GM19240 (cell line): ENCODE measurements around the gene SHROOM3.
"Not testable (repeated sequence)": the region's sequence is repeated elsewhere in the genome, so short reads cannot be mapped to it uniquely, and the experiment has no call there.

ENCODE experiments used
- DNase-seq: peaks from one replicate; pipeline ENCODE4 v3.0.0; 2011; ENCODE audit warnings: low spot score; ENCODE audit not compliant: insufficient read length

The SHROOM3 gene

DNA sequence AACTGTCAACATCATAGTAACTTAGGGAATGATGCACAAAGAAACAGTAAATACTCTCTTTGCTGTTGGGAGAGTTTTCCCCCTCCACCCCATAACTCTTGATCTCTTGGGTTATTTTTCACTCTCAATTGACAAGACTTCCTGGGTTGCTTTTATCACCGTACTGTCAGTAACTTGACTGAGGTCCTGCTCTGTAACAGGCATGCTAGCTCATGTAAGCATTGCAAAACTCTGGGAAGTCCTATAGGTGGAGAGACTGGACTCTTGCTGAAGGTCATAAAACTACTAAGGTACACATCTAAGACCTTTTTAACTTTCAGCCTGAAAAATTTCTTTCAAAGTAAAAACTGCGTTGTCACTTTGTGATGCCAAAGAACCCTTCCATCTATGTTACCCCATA, 10.9 kb downstream of the SHROOM3 start:
- no peak for DNase-seq

DNA sequence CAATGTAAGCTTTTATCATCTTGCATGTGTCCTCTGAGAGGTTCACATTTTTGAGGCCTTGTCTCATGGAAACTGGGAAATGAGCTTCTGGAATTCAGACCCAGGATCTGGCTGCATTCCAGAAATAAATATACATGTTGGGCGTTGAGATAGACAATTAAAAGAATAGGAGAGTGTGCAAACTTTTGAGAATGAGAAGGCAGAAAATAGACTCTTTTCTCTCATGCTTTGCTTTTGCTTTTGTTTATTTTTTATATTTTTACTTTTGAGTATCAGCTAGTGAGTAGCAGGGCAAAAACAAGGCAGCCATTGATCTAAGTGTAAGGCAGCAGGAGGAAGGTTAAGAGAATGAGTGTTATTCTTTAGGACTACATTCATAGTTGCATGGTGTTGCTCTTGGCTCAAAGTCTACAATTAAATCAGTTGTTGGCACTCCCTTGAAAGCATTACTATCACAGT, 12.4 kb downstream of the SHROOM3 start:
- no peak for DNase-seq

GRCh38 chr4:76448211-76448610, 13.2 kb downstream of the SHROOM3 start:
- DNase-seq, result no peak

- no peak for DNase-seq
Measured at GRCh38 chr4:76449362-76449767, 14.3 kb downstream of the SHROOM3 start.

- DNase-seq, result no peak
Measured at GRCh38 chr4:76449833-76450232, 14.8 kb downstream of the SHROOM3 start.

DNA sequence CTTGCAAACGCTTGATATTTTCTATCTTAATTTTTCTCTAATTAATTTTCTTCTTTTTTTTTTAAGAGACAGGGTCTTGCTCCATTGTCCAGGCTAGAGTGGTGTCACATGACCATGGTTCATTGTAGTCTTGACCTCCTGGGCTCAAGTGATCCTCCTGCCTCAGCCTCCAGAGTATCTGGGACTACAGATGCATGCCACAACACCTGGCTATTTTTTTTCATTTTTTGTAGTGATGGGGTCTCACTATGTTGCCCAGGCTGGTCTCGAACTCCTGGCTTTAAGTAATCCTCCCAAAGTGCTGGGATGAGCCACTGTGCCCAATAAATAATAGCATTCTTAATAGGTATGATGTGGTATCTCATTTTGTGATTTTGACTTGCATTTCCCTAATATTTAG, 18.2 kb downstream of the SHROOM3 start:
- no peak for DNase-seq

- not testable (repeated sequence) for DNase-seq
Measured at GRCh38 chr4:76454073-76454472, 19.0 kb downstream of the SHROOM3 start.

DNA sequence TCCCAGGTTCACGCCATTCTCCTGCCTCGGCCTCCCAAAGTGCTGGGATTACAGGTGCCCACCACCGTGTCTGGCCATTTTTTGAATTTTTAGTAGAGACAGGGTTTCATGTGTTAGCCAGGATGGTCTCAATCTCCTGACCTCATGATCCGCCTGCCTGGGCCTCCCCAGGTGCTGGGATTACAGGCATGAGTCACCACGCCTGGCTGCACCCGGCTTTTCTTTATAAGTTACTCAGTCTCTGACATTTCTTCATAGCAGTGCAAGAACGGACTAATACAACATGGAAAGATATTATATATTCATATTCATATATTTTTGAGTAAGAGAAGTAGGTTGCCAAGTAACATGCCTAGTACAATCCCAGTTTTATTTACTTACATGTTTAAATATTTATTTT, 22.9 kb downstream of the SHROOM3 start:
- DNase-seq, result no peak

- DNase-seq, result no peak
Measured at GRCh38 chr4:76458297-76458696, 23.3 kb downstream of the SHROOM3 start.

DNA sequence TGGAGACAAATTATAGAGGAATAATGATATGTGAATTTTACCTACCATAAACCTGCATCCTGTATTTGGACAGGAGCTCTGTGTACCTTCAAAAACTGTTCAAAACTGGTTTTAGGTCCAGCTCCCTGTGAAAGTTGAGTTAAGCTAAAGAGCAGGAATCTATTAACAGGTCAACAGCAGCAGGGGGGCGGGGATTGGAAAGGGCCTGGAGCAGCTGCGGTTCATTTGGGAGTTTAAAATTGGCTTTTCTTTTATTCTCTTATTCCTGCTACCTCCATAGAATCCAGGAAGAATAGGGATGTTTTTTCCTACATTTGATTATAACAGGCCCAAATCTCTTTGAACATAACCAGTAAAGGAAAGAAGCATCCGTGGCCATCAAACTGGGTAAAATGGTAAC, 23.8 kb downstream of the SHROOM3 start:
- DNase-seq, result no peak

DNA sequence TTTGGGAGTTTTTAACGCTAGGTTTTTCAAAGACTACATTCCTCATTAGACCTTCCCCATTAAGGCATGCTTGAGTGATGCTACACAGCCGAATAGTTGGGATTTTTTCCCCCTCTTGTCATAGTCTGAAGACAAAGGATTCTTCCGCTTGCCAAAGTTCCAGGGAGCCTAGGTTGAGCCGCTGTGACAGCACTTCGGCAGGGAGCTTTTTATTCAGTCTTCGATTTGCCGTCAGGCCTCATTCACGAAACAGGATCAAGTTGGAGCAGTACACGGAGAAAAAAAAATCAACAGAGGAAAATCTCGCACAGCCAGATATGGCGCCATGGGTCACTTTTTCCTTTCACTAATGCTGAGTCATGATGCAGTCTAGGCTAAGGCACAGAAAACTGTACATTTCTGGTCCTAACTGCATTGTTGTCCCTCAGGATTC, 24.3 kb downstream of the SHROOM3 start:
- DNase-seq, result no peak

DNA sequence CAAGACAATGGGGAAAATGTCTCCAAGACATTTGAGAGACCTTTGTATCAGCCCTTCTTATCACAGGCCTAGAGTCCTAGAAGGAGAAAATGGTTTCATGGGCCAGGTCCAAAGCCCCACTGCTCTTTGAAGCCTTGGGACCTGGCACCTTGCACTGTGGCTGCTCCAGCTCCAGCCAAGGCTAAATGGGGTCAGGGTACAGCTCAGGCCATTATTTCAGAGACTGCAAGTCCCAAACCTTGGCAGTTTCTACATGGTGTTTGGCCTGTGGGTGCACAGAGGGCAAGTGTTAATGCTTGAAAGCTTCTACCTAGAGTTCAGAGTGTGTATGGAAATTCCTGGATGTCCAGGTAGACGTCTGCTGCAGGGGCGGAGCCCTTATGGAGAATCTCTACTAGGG, 28.5 kb downstream of the SHROOM3 start:
- DNase-seq, result no peak

GRCh38 chr4:76470064-76470463, 35.0 kb downstream of the SHROOM3 start:
- DNase-seq, result no peak

DNA sequence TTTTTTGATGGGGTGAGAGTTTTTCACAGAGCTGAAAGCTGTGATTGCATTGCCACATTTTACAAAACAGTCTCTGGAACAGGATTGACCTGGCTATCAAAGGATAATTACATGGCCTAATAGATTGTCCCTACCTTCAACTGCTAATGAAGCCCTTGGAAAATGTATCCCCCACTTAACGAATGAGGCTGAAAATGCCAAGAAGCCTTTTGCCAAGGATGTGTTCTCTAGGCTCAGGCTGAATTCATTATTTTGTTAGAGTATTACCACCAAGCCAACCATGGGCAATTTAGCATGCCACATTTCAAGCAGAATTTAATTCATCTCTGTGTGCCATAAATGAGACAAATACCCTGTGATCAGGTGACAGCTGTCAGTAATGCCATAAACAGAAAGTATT, 35.5 kb downstream of the SHROOM3 start:
- no peak for DNase-seq

DNA sequence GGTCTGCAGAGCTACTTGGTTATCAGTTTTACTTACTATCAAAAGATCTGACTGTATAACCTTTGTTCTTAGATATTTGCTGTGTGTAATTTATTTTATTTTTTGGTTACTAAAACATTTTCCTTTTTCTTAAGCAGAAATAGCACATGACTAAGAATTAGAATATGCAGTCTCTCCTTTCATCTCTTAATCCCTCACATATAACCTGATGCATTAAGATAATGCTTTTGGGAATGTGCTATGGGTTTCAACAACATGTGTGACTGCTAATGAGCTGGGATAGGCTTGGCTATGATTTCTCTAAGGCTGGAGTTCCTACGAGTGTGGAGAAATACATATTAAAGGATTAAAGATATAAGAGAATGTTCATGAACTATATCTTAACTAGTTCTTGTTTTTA, 41.5 kb downstream of the SHROOM3 start:
- DNase-seq, result no peak

DNA sequence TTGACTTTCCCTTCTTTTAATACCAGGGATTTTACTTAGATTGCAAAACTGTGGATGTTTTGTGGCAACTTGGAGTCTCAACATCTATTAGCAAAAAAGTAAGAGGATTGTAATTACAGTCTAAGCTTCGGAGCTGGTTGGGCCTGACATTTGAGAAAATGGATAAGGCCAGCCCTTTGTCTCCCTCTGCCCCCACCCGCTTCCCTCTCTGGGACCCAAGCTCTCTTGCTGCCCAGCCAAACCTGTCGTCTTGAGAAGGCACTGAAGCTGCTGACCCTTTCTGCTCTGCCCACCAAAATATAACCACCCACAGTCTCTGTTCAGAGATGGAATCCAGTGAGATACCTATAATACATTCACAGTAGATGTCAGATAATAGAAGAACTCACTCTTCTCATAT, 49.6 kb downstream of the SHROOM3 start:
- no peak for DNase-seq

DNA sequence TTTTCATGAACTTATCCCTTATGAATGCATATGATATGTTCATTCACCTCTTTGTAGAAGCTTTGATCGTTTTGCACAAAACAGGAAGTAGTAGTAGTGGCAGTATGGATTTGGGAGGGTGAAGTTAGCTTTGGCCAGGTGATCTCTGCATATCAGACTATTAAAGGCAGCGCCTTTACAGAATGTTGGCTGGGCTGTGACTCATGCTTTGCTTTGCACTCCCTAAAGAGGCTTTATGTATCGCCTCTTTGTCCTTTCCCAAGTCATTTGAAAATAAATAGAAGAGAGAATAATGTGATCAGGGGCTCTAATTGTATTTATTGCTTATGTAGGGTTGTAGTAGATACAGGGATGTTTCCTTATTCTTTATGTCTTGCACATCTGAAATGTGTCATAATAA, 50.4 kb downstream of the SHROOM3 start:
- no peak for DNase-seq

DNA sequence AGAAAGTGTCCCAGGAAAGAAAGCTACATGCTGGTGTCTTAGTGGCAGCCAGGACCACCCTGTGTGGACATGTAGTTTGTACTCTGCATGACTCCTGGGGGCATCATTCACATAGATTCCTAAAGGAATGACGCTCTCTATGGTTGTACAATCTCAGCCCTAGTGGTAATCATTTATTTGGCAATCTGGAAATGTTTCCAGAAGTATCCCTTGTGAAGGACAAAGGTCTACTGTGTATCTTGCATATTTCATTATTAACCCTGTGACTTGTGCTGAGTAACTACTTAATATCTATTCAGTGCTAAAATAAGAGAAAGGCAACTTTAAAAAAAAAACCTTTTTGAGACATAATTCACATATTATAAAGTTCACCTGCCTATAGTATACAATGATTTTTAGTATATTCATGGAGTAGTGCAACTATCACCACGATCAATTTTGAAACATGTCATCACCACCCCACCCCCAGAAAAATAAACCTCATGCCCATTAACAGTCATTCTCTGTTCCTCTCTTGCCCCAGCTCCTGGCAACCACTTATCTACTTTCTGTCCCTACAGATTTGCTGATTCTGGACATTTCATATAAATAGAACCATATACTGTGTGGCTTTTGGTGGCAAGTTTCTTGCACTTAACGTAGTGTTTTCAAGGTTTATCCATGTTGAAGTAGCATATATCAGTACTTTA, 51.7 kb downstream of the SHROOM3 start:
- no peak for DNase-seq

DNA sequence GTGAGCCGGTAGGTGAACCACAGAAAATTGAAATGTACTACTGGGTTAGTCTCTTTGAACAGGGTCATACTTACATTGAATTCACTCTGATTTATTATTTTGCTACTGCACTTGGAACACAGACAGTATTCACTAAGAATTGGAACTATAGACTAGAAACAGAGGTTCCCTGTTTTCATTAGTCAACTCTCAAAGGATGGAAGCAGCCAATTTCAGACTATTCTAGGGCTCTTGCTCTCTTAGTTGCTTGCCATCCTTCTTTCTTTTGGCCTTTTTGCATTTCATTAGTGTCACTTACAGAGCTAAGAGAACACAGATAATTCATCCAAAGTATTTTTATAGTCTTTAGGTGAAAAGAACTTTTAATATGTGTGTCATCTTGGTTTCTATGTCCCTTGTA, 52.6 kb downstream of the SHROOM3 start:
- DNase-seq, result no peak

GRCh38 chr4:76488455-76488854, 53.4 kb downstream of the SHROOM3 start:
- DNase-seq, result no peak

- no peak for DNase-seq
Measured at GRCh38 chr4:76488888-76489685, 54.1 kb downstream of the SHROOM3 start.

GRCh38 chr4:76489686-76490161, 54.7 kb downstream of the SHROOM3 start:
- DNase-seq, result no peak

DNA sequence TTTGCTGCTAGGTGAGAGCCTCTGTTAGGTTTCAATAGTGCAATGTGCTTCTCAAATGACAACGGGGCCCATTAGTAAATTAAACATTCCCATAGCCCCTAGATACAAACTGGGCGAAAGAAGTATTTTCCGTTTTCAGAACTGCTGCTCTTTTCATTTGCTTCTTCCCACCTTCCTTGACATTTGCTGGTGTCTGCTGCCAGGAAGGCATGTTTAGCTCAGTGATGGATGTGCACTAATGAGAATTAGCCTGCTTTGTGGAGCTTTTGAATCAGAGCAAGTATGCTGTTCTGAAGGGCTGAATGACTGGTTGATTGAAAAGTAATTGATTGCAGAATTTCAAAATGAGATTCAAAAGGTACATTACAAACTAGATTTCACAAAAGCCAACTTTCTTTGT, 57.0 kb downstream of the SHROOM3 start:
- DNase-seq, result no peak
